Left ventricle myocardium inferior (tissue), 1 donor: Measurements from ENCODE around the gene CDCA3. TPM values are rescaled to one million over a fixed set of nuclear protein-coding genes. Genes with fewer than 3 reads are reported as not detected.
A peak's percentile ranks its signal among the peaks of the same experiment; 100 is the strongest.

Source experiments
- DNase-seq: peaks from one replicate; pipeline ENCODE4 v3.0.0-alpha.2; 2020
- H3K27ac ChIP-seq: fragments of 200-600 bp; replicated peaks from 2 replicates; pipeline ENCODE4 v1.8.0; 2021
- H3K27me3 ChIP-seq: fragments of 200-600 bp; 2 replicates; pipeline ENCODE4 v1.8.0; 2021; ENCODE audit warnings: low read depth
- H3K36me3 ChIP-seq: fragments of 200-600 bp; 2 replicates; pipeline ENCODE4 v1.8.0; 2021
- H3K4me1 ChIP-seq: fragments of 200-600 bp; 2 replicates; pipeline ENCODE4 v1.8.0; 2021
- H3K4me3 ChIP-seq: fragments of 200-600 bp; 2 replicates; pipeline ENCODE4 v1.8.0; 2021; ENCODE audit warnings: mild to moderate bottlenecking, moderate library complexity
- H3K9me3 ChIP-seq: fragments of 200-600 bp; replicated peaks from 2 replicates; pipeline ENCODE4 v1.8.0; 2021
- CTCF ChIP-seq: fragments of 200-600 bp; IDR thresholded peaks from 2 replicates; pipeline ENCODE4 v1.8.0; 2021; ENCODE audit warnings: antibody characterized with exemption, mild to moderate bottlenecking, borderline replicate concordance
- intact Hi-C: fragments of 100-400 bp; cut with micrococcal nuclease; formaldehyde crosslinking; loops from one replicate; pipeline ENCODE4 v1.11.0; 2022
- total RNA-seq: library from RNA; stranded (reverse); fragmentation: NEBNext Ultra II Directional; extraction: Animal tissue kit (Norgen Biotek cat#: 25700); gene quantifications from one replicate; pipeline ENCODE4 v1.2.1, GENCODE V29; 2021
- donor health status: DM: no; HTN: yes; CAD: no; lungs with severe emphysema.

Gene CDCA3
- total RNA-seq, 1 donor from 2014 or later, result 0.55 TPM

GRCh38 chr12:6838854-6839253 lies 12.2 kb downstream of the CDCA3 start:
- no peaks in the 10 kb centered on the region for H3K9me3 ChIP-seq
- H3K36me3 ChIP-seq, result peaks cover 45% of the 10 kb centered on the region

GRCh38 chr12:6837370-6838060 lies 13.6 kb downstream of the CDCA3 start:
- intact Hi-C loops, result no loop called here
- no peak overlapping the region for H3K4me3 ChIP-seq
- no peak overlapping the region for H3K27ac ChIP-seq
- peaks cover 30% of the 10 kb centered on the region for H3K4me1 ChIP-seq
- DNase-seq, result no peak
- peaks cover 44% of the 10 kb centered on the region for H3K36me3 ChIP-seq
- H3K27me3 ChIP-seq, result no peaks in the 10 kb centered on the region
- no peak for TF ChIP-seq CTCF
- H3K9me3 ChIP-seq, result no peaks in the 10 kb centered on the region

More at GRCh38 chr12:6838854-6839253, 12.2 kb downstream of the CDCA3 start:
- no peak for DNase-seq
- Histone ChIP-seq H3K4me3 (no peak overlapping the region), H3K27me3 (no peaks in the 10 kb centered on the region), H3K27ac (no peak overlapping the region), H3K4me1 (peaks cover 30% of the 10 kb centered on the region)
- no peak for TF ChIP-seq CTCF
- intact Hi-C loops, result no loop called here

DNA sequence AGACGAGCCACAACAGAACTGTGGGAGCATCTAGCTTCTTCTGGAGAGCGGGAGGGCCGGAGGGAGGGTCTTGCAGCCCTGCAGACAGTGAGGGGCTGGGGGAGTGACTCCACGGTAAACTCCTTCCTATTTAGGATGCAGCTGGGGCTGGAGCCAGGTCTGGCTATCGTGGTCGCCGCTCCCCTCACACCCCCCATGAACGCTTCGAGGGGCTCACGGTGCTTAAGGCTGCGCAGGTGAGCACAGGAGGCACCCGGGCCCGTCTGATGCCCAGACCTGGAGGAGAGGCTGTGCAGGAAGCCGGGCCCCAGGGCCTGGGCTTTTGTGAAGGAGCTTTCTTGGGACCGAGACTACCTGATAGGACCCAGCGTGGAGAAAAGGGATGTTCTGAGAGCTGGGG lies 14.2 kb downstream of the CDCA3 start:
- no peak overlapping the region for H3K4me3 ChIP-seq
- no peak for DNase-seq
- intact Hi-C loops, result no loop called here
- no peak for TF ChIP-seq CTCF
- H3K4me1 ChIP-seq, result peaks cover 30% of the 10 kb centered on the region
- H3K9me3 ChIP-seq, result no peaks in the 10 kb centered on the region
- H3K27ac ChIP-seq, result no peak overlapping the region
- peaks cover 47% of the 10 kb centered on the region for H3K36me3 ChIP-seq
- H3K27me3 ChIP-seq, result no peaks in the 10 kb centered on the region

GRCh38 chr12:6834873-6835272 lies 16.2 kb downstream of the CDCA3 start:
- Histone ChIP-seq H3K27ac (peak overlapping the region; percentile 83), H3K4me3 (peak overlapping the region; percentile 64), H3K4me1 (peaks cover 24% of the 10 kb centered on the region), H3K36me3 (peaks cover 54% of the 10 kb centered on the region), H3K9me3 (no peaks in the 10 kb centered on the region), H3K27me3 (no peaks in the 10 kb centered on the region)
- TF ChIP-seq CTCF, result no peak
- no peak for DNase-seq
- intact Hi-C loops, result no loop called here

GRCh38 chr12:6834254-6834653 lies 16.8 kb downstream of the CDCA3 start:
- peaks cover 49% of the 10 kb centered on the region for H3K36me3 ChIP-seq
- peaks cover 30% of the 10 kb centered on the region for H3K4me1 ChIP-seq
- peak overlapping the region; percentile 64 for H3K4me3 ChIP-seq
- no peaks in the 10 kb centered on the region for H3K9me3 ChIP-seq
- peak overlapping the region; percentile 83 for H3K27ac ChIP-seq
- intact Hi-C loops, result no loop called here
- TF ChIP-seq CTCF, result no peak
- H3K27me3 ChIP-seq, result no peaks in the 10 kb centered on the region
- DNase-seq, result no peak
